HG03280 (cell line): ENCODE measurements around the gene PXDC1.
A peak's percentile ranks its signal among the peaks of the same experiment; 100 is the strongest.
"Not testable (repeated sequence)": the region's sequence is repeated elsewhere in the genome, so short reads cannot be mapped to it uniquely, and the experiment has no call there.

Experiments used
- ATAC-seq: cut with Tn5 transposase; IDR thresholded peaks from one replicate; pipeline ENCODE4 v1.9.1; 2021; ENCODE audit warnings: mild to moderate bottlenecking, moderate library complexity; ENCODE audit not compliant: unreplicated experiment

The PXDC1 gene

GRCh38 chr6:3764516-3765335 lies 13.2 kb upstream of the PXDC1 start:
- ATAC-seq = no peak

GRCh38 chr6:3762852-3763251 lies 11.3 kb upstream of the PXDC1 start:
- ATAC-seq = no peak

GRCh38 chr6:3762359-3762758 lies 10.8 kb upstream of the PXDC1 start:
- no peak for ATAC-seq

GRCh38 chr6:3761989-3762270 lies 10.4 kb upstream of the PXDC1 start:
- no peak for ATAC-seq

- ATAC-seq = no peak
Measured at GRCh38 chr6:3759646-3760232, 8.2 kb upstream of the PXDC1 start.

GRCh38 chr6:3758842-3759144 lies 7.3 kb upstream of the PXDC1 start:
- no peak for ATAC-seq

- not testable (repeated sequence) for ATAC-seq
Measured at GRCh38 chr6:3757998-3758841, 6.7 kb upstream of the PXDC1 start.

GRCh38 chr6:3757241-3757641 lies 5.7 kb upstream of the PXDC1 start:
- no peak for ATAC-seq

GRCh38 chr6:3756546-3756945 lies 5.0 kb upstream of the PXDC1 start:
- no peak for ATAC-seq

- ATAC-seq = no peak
Measured at GRCh38 chr6:3755637-3756545, 4.4 kb upstream of the PXDC1 start.

GRCh38 chr6:3754776-3755175 lies 3.3 kb upstream of the PXDC1 start:
- ATAC-seq = no peak

GRCh38 chr6:3754032-3754725 lies 2.7 kb upstream of the PXDC1 start:
- not testable (repeated sequence) for ATAC-seq

GRCh38 chr6:3753228-3753835 lies 1.8 kb upstream of the PXDC1 start:
- no peak for ATAC-seq

GRCh38 chr6:3752531-3753227 lies 1.2 kb upstream of the PXDC1 start:
- no peak for ATAC-seq

GRCh38 chr6:3751730-3752530 lies 417 bp upstream of the PXDC1 start:
- ATAC-seq = peak; percentile 60

GRCh38 chr6:3750317-3751076 lies 1.0 kb downstream of the PXDC1 start:
- ATAC-seq = no peak

- ATAC-seq = no peak
Measured at GRCh38 chr6:3749977-3750316, 1.6 kb downstream of the PXDC1 start.
